Measurements from ENCODE around the gene ELOF1. TPM values are rescaled to one million over a fixed set of nuclear protein-coding genes. Genes with fewer than 3 reads are reported as not detected.

Gene ELOF1
- polyA plus RNA-seq, 2 of the 4 experiments (the other 2 are of a cell fraction): 47.9 to 97.3 TPM

DNA sequence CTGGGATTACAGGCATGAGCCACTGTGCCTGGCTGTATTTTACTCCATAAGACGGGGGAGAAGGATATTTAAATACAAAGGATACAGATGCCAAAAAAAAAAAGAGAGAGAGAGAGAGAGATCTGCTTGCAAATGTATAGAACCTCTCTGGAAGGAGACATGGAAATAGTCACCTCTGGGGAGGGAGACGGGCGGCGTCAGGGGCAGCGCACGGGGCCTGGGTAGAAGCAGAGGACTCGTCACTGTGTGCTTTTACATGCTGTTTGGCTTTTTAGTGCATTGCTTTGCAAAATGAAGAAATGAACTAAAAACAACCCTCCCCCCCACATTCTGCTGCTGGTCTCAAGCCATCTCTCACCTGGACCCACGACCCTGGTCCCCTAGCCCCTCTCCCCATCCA, 48.6 kb downstream of the ELOF1 start:
- CTCF ChIA-PET: interaction anchor here (1.1 kb wide), 1 partner anchor 18 kb away, joined by 3 read pairs; no protein-coding TSS in a partner anchor
- DNase-seq (ENCODE audit: low read depth in 1 of 2, low spot score in 1 of 2) (no peak), FAIRE-seq (no peak), ATAC-seq (no peak)
- no peak overlapping the region for H3K27ac ChIP-seq
- 88% methylated on average over 8 of the region's 8 CpGs for WGBS (ENCODE audit: missing lambda C conversion rate)
- POLR2A ChIA-PET: no interaction called here
- no peak overlapping the region for H3K4me2 ChIP-seq
- peaks cover 5% of the 10 kb centered on the region; the same call in 1 of the 3 replicates for H3K4me1 ChIP-seq
- no peak overlapping the region for H3K4me3 ChIP-seq
- no peaks in the 10 kb centered on the region for H3K9me3 ChIP-seq
- TF ChIP-seq, protein P1, sequence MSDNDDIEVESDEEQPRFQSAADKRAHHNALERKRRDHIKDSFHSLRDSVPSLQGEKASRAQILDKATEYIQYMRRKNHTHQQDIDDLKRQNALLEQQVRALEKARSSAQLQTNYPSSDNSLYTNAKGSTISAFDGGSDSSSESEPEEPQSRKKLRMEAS (IDR thresholded peaks at IDR 0.05): no peak
- no peak for TF ChIP-seq POLR2A (IDR thresholded peaks at IDR 0.05; ENCODE audit: low read length)
- no peak for TF ChIP-seq HEYL (CRISPR knock-in tag; IDR thresholded peaks at IDR 0.05)
- TF ChIP-seq EHF (CRISPR knock-in tag; IDR thresholded peaks at IDR 0.05): no peak
- TF ChIP-seq ESRRA (IDR thresholded peaks at IDR 0.05; ENCODE audit: borderline replicate concordance, low read length): no peak
- TF ChIP-seq SMC3 (IDR thresholded peaks at IDR 0.05): no peak
- TF ChIP-seq RNF2 (IDR thresholded peaks at IDR 0.05; ENCODE audit: borderline replicate concordance, low read depth): no peak
- no peak for TF ChIP-seq FOSB (CRISPR knock-in tag; IDR thresholded peaks at IDR 0.05)
- no peak for TF ChIP-seq NR3C1 (IDR thresholded peaks at IDR 0.05)
- TF ChIP-seq RAD21 (conservative IDR thresholded peaks at IDR 0.05 in 1 of 2, IDR thresholded peaks at IDR 0.05 in 1 of 2): no peak

DNA sequence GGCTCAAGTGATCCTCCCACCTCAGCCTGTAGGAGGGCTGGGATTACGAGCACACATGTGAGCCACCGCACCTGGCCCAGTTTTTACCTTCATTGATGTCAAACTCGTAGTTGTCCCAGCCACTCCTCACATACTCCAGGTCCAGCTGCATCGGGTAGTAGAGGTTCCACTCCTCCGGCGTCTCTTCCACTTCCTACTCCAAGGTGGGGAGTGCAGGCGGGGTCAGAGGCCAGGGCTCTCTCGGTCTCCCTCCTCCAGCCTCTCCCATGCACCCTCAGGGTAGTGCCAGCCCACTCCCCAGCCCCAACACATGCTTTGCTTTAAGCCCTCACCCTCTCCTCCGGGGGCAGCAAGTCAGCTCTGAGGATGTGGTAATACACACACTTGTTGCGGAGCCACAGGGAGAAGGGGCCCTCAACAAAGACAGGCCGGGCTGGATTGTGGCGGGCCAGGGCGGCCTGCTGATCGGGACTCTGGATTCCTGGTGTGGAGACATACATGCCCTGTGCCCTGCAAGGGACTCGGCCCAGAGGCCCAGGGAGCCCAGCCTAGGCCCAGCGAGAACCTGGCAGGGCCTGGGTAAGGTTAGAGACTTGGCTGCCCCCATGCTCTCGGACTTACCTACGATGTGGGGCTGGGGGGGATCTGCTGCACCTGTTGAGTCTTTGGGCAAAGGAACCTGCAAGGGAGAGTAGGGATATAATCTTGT, 51.5 kb downstream of the ELOF1 start:
- no peak for DNase-seq (ENCODE audit: low read depth in 1 of 2, low spot score in 1 of 2)
- no peaks in the 10 kb centered on the region for H3K9me3 ChIP-seq
- TF ChIP-seq MAFK (IDR thresholded peaks at IDR 0.05; ENCODE audit: partially characterized antibody) (no peak), ZC3H11A (IDR thresholded peaks at IDR 0.05) (no peak), BHLHE40 (IDR thresholded peaks at IDR 0.05; ENCODE audit: low read depth, low read length) (no peak), TP53 (CRISPR knock-in tag; IDR thresholded peaks at IDR 0.05) (no peak), CHD4 (IDR thresholded peaks at IDR 0.05; ENCODE audit: borderline replicate concordance) (no peak), EHF (CRISPR knock-in tag; IDR thresholded peaks at IDR 0.05) (no peak), TFCP2L1 (CRISPR knock-in tag; IDR thresholded peaks at IDR 0.05) (no peak), CBX8 (IDR thresholded peaks at IDR 0.05) (no peak)
- TF ChIP-seq, protein P1 (IDR thresholded peaks at IDR 0.05): no peak
- TF ChIP-seq, protein P2, sequence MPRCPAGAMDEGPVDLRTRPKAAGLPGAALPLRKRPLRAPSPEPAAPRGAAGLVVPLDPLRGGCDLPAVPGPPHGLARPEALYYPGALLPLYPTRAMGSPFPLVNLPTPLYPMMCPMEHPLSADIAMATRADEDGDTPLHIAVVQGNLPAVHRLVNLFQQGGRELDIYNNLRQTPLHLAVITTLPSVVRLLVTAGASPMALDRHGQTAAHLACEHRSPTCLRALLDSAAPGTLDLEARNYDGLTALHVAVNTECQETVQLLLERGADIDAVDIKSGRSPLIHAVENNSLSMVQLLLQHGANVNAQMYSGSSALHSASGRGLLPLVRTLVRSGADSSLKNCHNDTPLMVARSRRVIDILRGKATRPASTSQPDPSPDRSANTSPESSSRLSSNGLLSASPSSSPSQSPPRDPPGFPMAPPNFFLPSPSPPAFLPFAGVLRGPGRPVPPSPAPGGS (IDR thresholded peaks at IDR 0.05): no peak
- H3K4me3 ChIP-seq: no peak overlapping the region
- 95% methylated on average over 8 of the region's 18 CpGs for WGBS (ENCODE audit: missing lambda C conversion rate)
- H3K4me1 ChIP-seq: peaks cover 9% of the 10 kb centered on the region; the same call in 1 of the 3 replicates
- H3K27ac ChIP-seq: no peak overlapping the region
- ChIA-PET POLR2A (no interaction called here), CTCF (no interaction called here)
- no peak for ATAC-seq
- no peak for FAIRE-seq
- H3K4me2 ChIP-seq: no peak overlapping the region

DNA sequence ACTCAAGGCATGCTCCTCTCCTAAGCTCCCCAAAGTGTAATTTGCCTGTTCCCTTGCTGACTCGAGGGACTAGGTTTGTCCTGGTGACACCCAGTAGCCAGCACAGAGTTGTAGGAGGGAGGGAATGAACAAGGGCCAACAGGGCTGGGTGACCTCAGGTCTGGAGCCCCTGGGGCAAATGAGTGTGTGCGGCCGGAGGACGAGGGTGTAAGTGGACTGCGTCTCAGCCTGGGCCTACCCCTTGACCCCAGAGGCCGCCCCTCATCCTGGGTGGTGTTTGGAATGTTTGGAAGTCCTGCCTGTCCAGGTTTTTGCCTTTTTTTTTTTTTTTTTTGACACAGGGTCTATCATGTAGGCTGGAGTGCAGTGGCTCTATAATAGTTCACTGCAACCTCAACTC, 52.1 kb downstream of the ELOF1 start:
- DNase-seq (ENCODE audit: low read depth in 1 of 2, low spot score in 1 of 2) (no peak), FAIRE-seq (no peak), ATAC-seq (no peak)
- no peak overlapping the region for H3K4me2 ChIP-seq
- no peak overlapping the region for H3K27ac ChIP-seq
- CTCF ChIA-PET: no interaction called here
- POLR2A ChIA-PET: no interaction called here
- WGBS (ENCODE audit: missing lambda C conversion rate): 89% methylated on average over 5 of the region's 6 CpGs
- H3K9me3 ChIP-seq: no peaks in the 10 kb centered on the region
- no peak overlapping the region for H3K4me3 ChIP-seq
- H3K4me1 ChIP-seq: peaks cover 9% of the 10 kb centered on the region; the same call in 1 of the 3 replicates
- TF ChIP-seq MAFK (IDR thresholded peaks at IDR 0.05; ENCODE audit: partially characterized antibody): no peak
- TF ChIP-seq, protein P3, sequence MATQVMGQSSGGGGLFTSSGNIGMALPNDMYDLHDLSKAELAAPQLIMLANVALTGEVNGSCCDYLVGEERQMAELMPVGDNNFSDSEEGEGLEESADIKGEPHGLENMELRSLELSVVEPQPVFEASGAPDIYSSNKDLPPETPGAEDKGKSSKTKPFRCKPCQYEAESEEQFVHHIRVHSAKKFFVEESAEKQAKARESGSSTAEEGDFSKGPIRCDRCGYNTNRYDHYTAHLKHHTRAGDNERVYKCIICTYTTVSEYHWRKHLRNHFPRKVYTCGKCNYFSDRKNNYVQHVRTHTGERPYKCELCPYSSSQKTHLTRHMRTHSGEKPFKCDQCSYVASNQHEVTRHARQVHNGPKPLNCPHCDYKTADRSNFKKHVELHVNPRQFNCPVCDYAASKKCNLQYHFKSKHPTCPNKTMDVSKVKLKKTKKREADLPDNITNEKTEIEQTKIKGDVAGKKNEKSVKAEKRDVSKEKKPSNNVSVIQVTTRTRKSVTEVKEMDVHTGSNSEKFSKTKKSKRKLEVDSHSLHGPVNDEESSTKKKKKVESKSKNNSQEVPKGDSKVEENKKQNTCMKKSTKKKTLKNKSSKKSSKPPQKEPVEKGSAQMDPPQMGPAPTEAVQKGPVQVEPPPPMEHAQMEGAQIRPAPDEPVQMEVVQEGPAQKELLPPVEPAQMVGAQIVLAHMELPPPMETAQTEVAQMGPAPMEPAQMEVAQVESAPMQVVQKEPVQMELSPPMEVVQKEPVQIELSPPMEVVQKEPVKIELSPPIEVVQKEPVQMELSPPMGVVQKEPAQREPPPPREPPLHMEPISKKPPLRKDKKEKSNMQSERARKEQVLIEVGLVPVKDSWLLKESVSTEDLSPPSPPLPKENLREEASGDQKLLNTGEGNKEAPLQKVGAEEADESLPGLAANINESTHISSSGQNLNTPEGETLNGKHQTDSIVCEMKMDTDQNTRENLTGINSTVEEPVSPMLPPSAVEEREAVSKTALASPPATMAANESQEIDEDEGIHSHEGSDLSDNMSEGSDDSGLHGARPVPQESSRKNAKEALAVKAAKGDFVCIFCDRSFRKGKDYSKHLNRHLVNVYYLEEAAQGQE (IDR thresholded peaks at IDR 0.05): no peak
- TF ChIP-seq, protein P4, sequence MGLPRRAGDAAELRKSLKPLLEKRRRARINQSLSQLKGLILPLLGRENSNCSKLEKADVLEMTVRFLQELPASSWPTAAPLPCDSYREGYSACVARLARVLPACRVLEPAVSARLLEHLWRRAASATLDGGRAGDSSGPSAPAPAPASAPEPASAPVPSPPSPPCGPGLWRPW (IDR thresholded peaks at IDR 0.05): no peak
- no peak for TF ChIP-seq RFX5 (IDR thresholded peaks at IDR 0.05)
- no peak for TF ChIP-seq TP53 (CRISPR knock-in tag; IDR thresholded peaks at IDR 0.05)
- TF ChIP-seq, protein P5, sequence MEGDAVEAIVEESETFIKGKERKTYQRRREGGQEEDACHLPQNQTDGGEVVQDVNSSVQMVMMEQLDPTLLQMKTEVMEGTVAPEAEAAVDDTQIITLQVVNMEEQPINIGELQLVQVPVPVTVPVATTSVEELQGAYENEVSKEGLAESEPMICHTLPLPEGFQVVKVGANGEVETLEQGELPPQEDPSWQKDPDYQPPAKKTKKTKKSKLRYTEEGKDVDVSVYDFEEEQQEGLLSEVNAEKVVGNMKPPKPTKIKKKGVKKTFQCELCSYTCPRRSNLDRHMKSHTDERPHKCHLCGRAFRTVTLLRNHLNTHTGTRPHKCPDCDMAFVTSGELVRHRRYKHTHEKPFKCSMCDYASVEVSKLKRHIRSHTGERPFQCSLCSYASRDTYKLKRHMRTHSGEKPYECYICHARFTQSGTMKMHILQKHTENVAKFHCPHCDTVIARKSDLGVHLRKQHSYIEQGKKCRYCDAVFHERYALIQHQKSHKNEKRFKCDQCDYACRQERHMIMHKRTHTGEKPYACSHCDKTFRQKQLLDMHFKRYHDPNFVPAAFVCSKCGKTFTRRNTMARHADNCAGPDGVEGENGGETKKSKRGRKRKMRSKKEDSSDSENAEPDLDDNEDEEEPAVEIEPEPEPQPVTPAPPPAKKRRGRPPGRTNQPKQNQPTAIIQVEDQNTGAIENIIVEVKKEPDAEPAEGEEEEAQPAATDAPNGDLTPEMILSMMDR (IDR thresholded peaks at IDR 0.05): no peak
- TF ChIP-seq HOXB5 (CRISPR knock-in tag; IDR thresholded peaks at IDR 0.05): no peak
- TF ChIP-seq SMC3 (IDR thresholded peaks at IDR 0.05): no peak
- TF ChIP-seq RARB (CRISPR knock-in tag; IDR thresholded peaks at IDR 0.05): no peak
- no peak for TF ChIP-seq FOSL2 (IDR thresholded peaks at IDR 0.05)
- no peak for TF ChIP-seq FOSL2 (CRISPR knock-in tag; IDR thresholded peaks at IDR 0.05)
- TF ChIP-seq RAD21 (conservative IDR thresholded peaks at IDR 0.05 in 1 of 2, IDR thresholded peaks at IDR 0.05 in 1 of 2): no peak
- TF ChIP-seq NPAS2 (CRISPR knock-in tag; IDR thresholded peaks at IDR 0.05; ENCODE audit: borderline replicate concordance): no peak
- TF ChIP-seq HDAC2 (IDR thresholded peaks at IDR 0.05): no peak
